Neural progenitor cell (in vitro differentiated cells): ENCODE measurements around the gene TRUB1. TPM values are rescaled to one million over a fixed set of nuclear protein-coding genes. Genes with fewer than 3 reads are reported as not detected.
A peak's percentile ranks its signal among the peaks of the same experiment; 100 is the strongest.
"Not testable (repeated sequence)": the region's sequence is repeated elsewhere in the genome, so short reads cannot be mapped to it uniquely, and the experiment has no call there.

ENCODE experiments used
- DNase-seq: peaks from one replicate; pipeline ENCODE4 v3.0.0-alpha.2; 2016; ENCODE audit warnings: low spot score
- H2AFZ ChIP-seq: fragments of 200-600 bp; sonication (generic); replicated peaks from 2 replicates; pipeline ENCODE4 v1.6.1; 2016; ENCODE audit warnings: antibody characterized with exemption
- H3F3A ChIP-seq: fragments of 200-600 bp; sonication (generic); 2 replicates; pipeline ENCODE4 v1.6.1; 2016; ENCODE audit warnings: antibody characterized with exemption, low read depth
- H3K27ac ChIP-seq: fragments of 200-600 bp; sonication (generic); 2 replicates; pipeline ENCODE4 v1.5.1; 2016; ENCODE audit warnings: mild to moderate bottlenecking
- H3K27me3 ChIP-seq: fragments of 200-600 bp; sonication (generic); 2 replicates; pipeline ENCODE4 v1.6.1; 2016; ENCODE audit warnings: mild to moderate bottlenecking, moderate library complexity
- H3K36me3 ChIP-seq: fragments of 200-600 bp; sonication (generic); 2 replicates; pipeline ENCODE4 v1.5.1; 2016
- H3K4me1 ChIP-seq: fragments of 200-600 bp; sonication (generic); 2 replicates; pipeline ENCODE4 v1.6.1; 2016; ENCODE audit warnings: mixed run types
- H3K4me2 ChIP-seq: fragments of 200-600 bp; sonication (generic); 2 replicates; pipeline ENCODE4 v1.6.1; 2016
- H3K4me3 ChIP-seq: fragments of 200-600 bp; sonication (generic); 2 replicates; pipeline ENCODE4 v1.5.1; 2016
- H3K79me2 ChIP-seq: fragments of 200-600 bp; sonication (generic); 2 replicates; pipeline ENCODE4 v1.6.1; 2016; ENCODE audit warnings: low read depth
- H3K9ac ChIP-seq: fragments of 200-600 bp; sonication (generic); 2 replicates; pipeline ENCODE4 v1.6.1; 2016
- H3K9me3 ChIP-seq: fragments of 200-600 bp; sonication (generic); 2 replicates; pipeline ENCODE4 v1.5.1; 2016; ENCODE audit warnings: low read depth
- H4K20me1 ChIP-seq: fragments of 200-600 bp; sonication (generic); 2 replicates; pipeline ENCODE4 v1.6.1; 2016; ENCODE audit warnings: low read depth
- H3K27ac Mint-ChIP-seq: 3 replicates; pipeline ENCODE4 v1.8.0; 2021; ENCODE audit warnings: mixed read lengths
- H3K27me3 Mint-ChIP-seq: 2 replicates; pipeline ENCODE4 v1.8.0; 2022; ENCODE audit warnings: low read depth, mild to moderate bottlenecking, inconsistent platforms, moderate library complexity, mixed read lengths; ENCODE audit not compliant: insufficient read depth
- H3K36me3 Mint-ChIP-seq: 3 replicates; pipeline ENCODE4 v1.8.0; 2021; ENCODE audit warnings: mixed read lengths
- H3K4me1 Mint-ChIP-seq: 3 replicates; pipeline ENCODE4 v1.8.0; 2021; ENCODE audit warnings: mixed read lengths
- H3K4me3 Mint-ChIP-seq: 3 replicates; pipeline ENCODE4 v1.8.0; 2021; ENCODE audit warnings: mild to moderate bottlenecking, moderate library complexity, mixed read lengths
- H3K9me3 Mint-ChIP-seq: 3 replicates; pipeline ENCODE4 v1.8.0; 2020; ENCODE audit warnings: mixed read lengths
- CTCF ChIP-seq: fragments of 200-600 bp; sonication (generic); IDR thresholded peaks from 2 replicates; pipeline ENCODE4 v1.5.1; 2017; ENCODE audit warnings: antibody characterized with exemption, mild to moderate bottlenecking
- EZH2 ChIP-seq: fragments of 200-600 bp; sonication (generic); IDR thresholded peaks from 2 replicates; pipeline ENCODE4 v1.6.1; 2017; ENCODE audit warnings: antibody characterized with exemption, mild to moderate bottlenecking, moderate library complexity
- EZH2phosphoT487 ChIP-seq: fragments of 200-600 bp; sonication (generic); IDR thresholded peaks from 2 replicates; pipeline ENCODE4 v1.6.1; 2017; ENCODE audit warnings: antibody characterized with exemption
- total RNA-seq: library from RNA; depleted of rRNA; stranded (reverse); fragments of >200 nt; gene quantifications from 2 replicates; pipeline ENCODE4 v1.2.3, GENCODE V29; 2015; ENCODE audit warnings: low replicate concordance

The TRUB1 gene
- 27.2 and 41.9 TPM in 2 replicates for total RNA-seq

- Histone ChIP-seq H3K79me2 (peaks cover 49% of the 10 kb centered on the region), H2AFZ (peak within 1 kb of the TSS; percentile 99), H3K9ac (peak within 1 kb of the TSS; percentile 97), H3K9me3 (no peaks in the 10 kb centered on the region), H3K27ac (peak within 1 kb of the TSS; percentile 72), H3F3A (no peaks in the 10 kb centered on the region), H3K4me3 (peak within 1 kb of the TSS; percentile 90), H3K27me3 (no peaks in the 10 kb centered on the region), H3K4me1 (peaks cover 10% of the 10 kb centered on the region), H4K20me1 (no peaks in the 10 kb centered on the region), H3K4me2 (peak within 1 kb of the TSS; percentile 89), H3K36me3 (peaks cover 5% of the 10 kb centered on the region)
- DNase-seq, result peak; percentile 93
- Mint-ChIP-seq H3K27ac (peak within 1 kb of the TSS; percentile 92), H3K36me3 (peaks cover 7% of the 10 kb centered on the region), H3K9me3 (no peaks in the 10 kb centered on the region), H3K4me3 (peak within 1 kb of the TSS; percentile 98), H3K27me3 (no peaks in the 10 kb centered on the region), H3K4me1 (peaks cover 14% of the 10 kb centered on the region)
- TF ChIP-seq EZH2phosphoT487 (no peak), CTCF (no peak), EZH2 (no peak)
Observed at GRCh38 chr10:114937962-114938855, at the start of gene TRUB1. Gene TRUB1 (plus strand): TSS chr10:114938195. CDS start chr10:114938254, 59 bp downstream.

GRCh38 chr10:114893251-114893650, 44.7 kb upstream of the TRUB1 start:
- Histone ChIP-seq H3K36me3 (no peaks in the 10 kb centered on the region), H2AFZ (no peak overlapping the region), H3K9ac (no peak overlapping the region), H3F3A (no peaks in the 10 kb centered on the region), H3K27me3 (no peaks in the 10 kb centered on the region), H3K4me3 (no peak overlapping the region), H3K9me3 (no peaks in the 10 kb centered on the region), H4K20me1 (no peaks in the 10 kb centered on the region), H3K79me2 (no peaks in the 10 kb centered on the region), H3K4me2 (no peak overlapping the region), H3K27ac (no peak overlapping the region), H3K4me1 (peaks cover 15% of the 10 kb centered on the region)
- H3K4me1 Mint-ChIP-seq, result peaks cover 12% of the 10 kb centered on the region
- DNase-seq, result no peak
- H3K4me3 Mint-ChIP-seq, result no peak overlapping the region
- TF ChIP-seq CTCF (no peak), EZH2phosphoT487 (no peak), EZH2 (no peak)
- H3K27ac Mint-ChIP-seq, result no peak overlapping the region
- H3K9me3 Mint-ChIP-seq, result no peaks in the 10 kb centered on the region
- H3K27me3 Mint-ChIP-seq, result peaks cover 2% of the 10 kb centered on the region
- no peaks in the 10 kb centered on the region for H3K36me3 Mint-ChIP-seq

DNA sequence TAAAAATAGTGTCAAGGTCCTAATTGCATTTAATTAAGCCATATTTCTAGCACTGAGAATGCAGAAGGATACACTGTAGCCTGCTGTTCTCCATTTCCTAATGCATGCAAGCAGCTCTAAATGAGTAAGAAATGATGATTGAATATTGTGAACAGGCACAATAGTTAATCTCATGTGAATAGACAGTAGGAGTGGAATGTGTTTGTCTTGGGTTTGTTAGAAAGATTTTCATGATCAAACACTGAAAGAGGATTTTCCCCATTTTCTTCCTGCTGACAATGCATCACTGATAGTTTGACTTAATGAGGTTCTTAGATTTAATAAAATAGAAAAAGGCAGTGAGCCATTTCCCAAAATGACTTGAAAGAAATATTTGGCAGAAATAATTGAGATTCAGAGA, 43.1 kb upstream of the TRUB1 start:
- H3K4me3 ChIP-seq, result no peak overlapping the region
- no peak for DNase-seq
- Mint-ChIP-seq H3K27ac (no peak overlapping the region), H3K36me3 (no peaks in the 10 kb centered on the region), H3K4me1 (peaks cover 14% of the 10 kb centered on the region), H3K4me3 (no peak overlapping the region), H3K9me3 (no peaks in the 10 kb centered on the region), H3K27me3 (no peaks in the 10 kb centered on the region)
- peak overlapping the region; percentile 12 for H3K4me2 ChIP-seq
- peaks cover 15% of the 10 kb centered on the region for H3K4me1 ChIP-seq
- TF ChIP-seq CTCF, result no peak
- no peak for TF ChIP-seq EZH2
- no peak for TF ChIP-seq EZH2phosphoT487
- H3K27ac ChIP-seq, result no peak overlapping the region
- H3K9ac ChIP-seq, result no peak overlapping the region
- H3K79me2 ChIP-seq, result no peaks in the 10 kb centered on the region
- H3K36me3 ChIP-seq, result no peaks in the 10 kb centered on the region
- H2AFZ ChIP-seq, result no peak overlapping the region
- H4K20me1 ChIP-seq, result no peaks in the 10 kb centered on the region
- H3K27me3 ChIP-seq, result no peaks in the 10 kb centered on the region
- no peaks in the 10 kb centered on the region for H3F3A ChIP-seq
- H3K9me3 ChIP-seq, result no peaks in the 10 kb centered on the region

DNA sequence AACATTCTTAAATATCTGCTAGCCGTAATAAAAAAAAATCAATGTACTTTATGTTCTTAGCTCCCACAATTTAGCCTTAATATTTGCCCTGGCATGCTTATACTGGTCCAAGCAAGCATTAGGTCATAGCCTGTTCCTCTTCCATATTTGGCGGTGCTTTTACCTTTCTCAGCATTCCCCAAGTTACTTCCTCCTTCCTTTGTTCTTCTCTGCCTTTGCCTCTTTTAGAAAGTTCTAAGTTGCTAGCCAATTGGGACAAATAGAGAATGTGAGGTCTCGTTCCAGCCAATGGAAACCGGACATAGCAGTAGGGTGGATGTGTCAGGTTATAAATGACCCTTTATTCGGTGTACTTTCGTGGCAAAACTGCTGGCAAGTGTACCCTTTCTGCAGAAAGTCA, 41.0 kb upstream of the TRUB1 start:
- not testable (repeated sequence) for H3F3A ChIP-seq, H3K9me3 Mint-ChIP-seq, H3K4me2 ChIP-seq, H3K4me3 ChIP-seq, H3K27ac Mint-ChIP-seq, H2AFZ ChIP-seq, H3K9ac ChIP-seq, H3K36me3 ChIP-seq, H3K9me3 ChIP-seq, H4K20me1 ChIP-seq, H3K36me3 Mint-ChIP-seq, H3K4me3 Mint-ChIP-seq, DNase-seq, H3K27ac ChIP-seq, H3K27me3 Mint-ChIP-seq, H3K27me3 ChIP-seq, H3K79me2 ChIP-seq
- H3K4me1 Mint-ChIP-seq, result peaks cover 15% of the 10 kb centered on the region
- H3K4me1 ChIP-seq, result peaks cover 15% of the 10 kb centered on the region
